ENCODE data around the gene C20orf144.

DNA sequence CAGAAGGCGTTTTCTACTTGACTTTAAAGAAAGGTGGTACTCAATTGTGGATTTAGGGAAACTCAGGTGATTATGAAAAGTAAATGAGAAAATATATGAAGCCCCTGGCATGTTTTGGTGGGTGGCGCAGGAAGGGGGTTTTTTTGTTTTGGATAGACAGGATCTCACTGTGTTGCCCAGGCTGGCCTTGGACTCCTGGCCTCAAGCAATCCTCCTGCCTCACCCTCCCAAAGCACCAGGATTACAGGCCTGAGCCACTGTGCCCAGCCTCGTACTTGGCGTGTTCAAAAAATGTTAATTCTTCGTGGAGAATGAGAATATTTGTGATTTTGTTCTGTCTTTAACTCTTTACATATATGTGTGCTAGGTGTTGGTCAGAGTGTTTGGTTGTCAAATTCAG lies 32.1 kb upstream of the C20orf144 start:
- TF ChIP-seq, protein P1, sequence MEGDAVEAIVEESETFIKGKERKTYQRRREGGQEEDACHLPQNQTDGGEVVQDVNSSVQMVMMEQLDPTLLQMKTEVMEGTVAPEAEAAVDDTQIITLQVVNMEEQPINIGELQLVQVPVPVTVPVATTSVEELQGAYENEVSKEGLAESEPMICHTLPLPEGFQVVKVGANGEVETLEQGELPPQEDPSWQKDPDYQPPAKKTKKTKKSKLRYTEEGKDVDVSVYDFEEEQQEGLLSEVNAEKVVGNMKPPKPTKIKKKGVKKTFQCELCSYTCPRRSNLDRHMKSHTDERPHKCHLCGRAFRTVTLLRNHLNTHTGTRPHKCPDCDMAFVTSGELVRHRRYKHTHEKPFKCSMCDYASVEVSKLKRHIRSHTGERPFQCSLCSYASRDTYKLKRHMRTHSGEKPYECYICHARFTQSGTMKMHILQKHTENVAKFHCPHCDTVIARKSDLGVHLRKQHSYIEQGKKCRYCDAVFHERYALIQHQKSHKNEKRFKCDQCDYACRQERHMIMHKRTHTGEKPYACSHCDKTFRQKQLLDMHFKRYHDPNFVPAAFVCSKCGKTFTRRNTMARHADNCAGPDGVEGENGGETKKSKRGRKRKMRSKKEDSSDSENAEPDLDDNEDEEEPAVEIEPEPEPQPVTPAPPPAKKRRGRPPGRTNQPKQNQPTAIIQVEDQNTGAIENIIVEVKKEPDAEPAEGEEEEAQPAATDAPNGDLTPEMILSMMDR (conservative IDR thresholded peaks at IDR 0.05; ENCODE audit: low read length), result no peak
- TF ChIP-seq EZH2phosphoT487 (IDR thresholded peaks at IDR 0.05; ENCODE audit: borderline replicate concordance, low read depth, low read length), result no peak
